B cell (primary cell): ENCODE results near the gene DNAI1. TPM values are rescaled to one million over a fixed set of nuclear protein-coding genes. Genes with fewer than 3 reads are reported as not detected.

Source experiments
- ATAC-seq: fragments of 200-7000 bp; cut with Tn5 transposase; one replicate; pipeline ENCODE4 v1.10.0; 2021; ENCODE audit warnings: low read depth, mild to moderate bottlenecking, moderate number of reproducible peaks, moderate library complexity
- CTCF ChIA-PET: fragments of 350-600 bp; sonication (Branson Sonifier 250); formaldehyde crosslinking; loops from one replicate; lab custom pipeline; 2021; ENCODE audit warnings: antibody characterized with exemption, inconsistent platforms; lab: Charles Lee
- POLR2A ChIA-PET: fragments of 350-600 bp; sonication (Branson Sonifier 250); formaldehyde crosslinking; loops from one replicate; lab custom pipeline; 2021; ENCODE audit warnings: antibody characterized with exemption; lab: Charles Lee
- DNase-seq: peaks from one replicate; pipeline ENCODE4 v3.0.0; 2013
- H2AFZ ChIP-seq: 2 replicates; pipeline ENCODE4 v1.6.1; 2012; ENCODE audit warnings: mild to moderate bottlenecking, low read depth, low read length; ENCODE audit not compliant: insufficient read depth, poor library complexity, severe bottlenecking
- H3K27ac ChIP-seq, 2 donors: 1 replicate in 1 of 2; 2 replicates in 1 of 2; pipeline ENCODE4 v1.5.1; 2012 to 2013; ENCODE audit warnings: low read length in 2 of 2, mild to moderate bottlenecking in 2 of 2, moderate library complexity in 1 of 2
- H3K27me3 ChIP-seq, 4 experiments: fragments of 200-600 bp in 1 of 4; sonication (generic) in 1 of 4; replicated peaks in 1 of 4; 1 replicate in 2 of 4; 2 replicates in 2 of 4; pipeline versions ENCODE4 v1.6.1 to v1.7.0; 2013 to 2016; ENCODE audit warnings: low read length in 3 of 4, mild to moderate bottlenecking in 2 of 4, mixed read lengths in 1 of 4, moderate library complexity in 1 of 4; ENCODE audit not compliant: insufficient read depth in 4 of 4, control insufficient read depth in 3 of 4; ENCODE audit errors: control extremely low read depth in 1 of 4
- H3K36me3 ChIP-seq, 2 experiments: replicated peaks in 1 of 2; 1 replicate in 1 of 2; 2 replicates in 1 of 2; pipeline versions ENCODE4 v1.6.1 to v1.7.1; 2013; ENCODE audit warnings: low read length in 1 of 2; ENCODE audit not compliant: insufficient read depth in 2 of 2, control insufficient read depth in 1 of 2; ENCODE audit errors: control extremely low read depth in 1 of 2, extremely low read depth in 1 of 2
- H3K4me1 ChIP-seq, 2 donors: fragments of 200-600 bp in 1 of 2; sonication (generic) in 1 of 2; 1 replicate in 1 of 2; 2 replicates in 1 of 2; pipeline versions ENCODE4 v1.5.1 to v1.6.1; 2013 to 2017; ENCODE audit warnings: low read length in 2 of 2; ENCODE audit not compliant: control insufficient read depth in 2 of 2, insufficient read depth in 2 of 2
- H3K4me2 ChIP-seq: replicated peaks from 2 replicates; pipeline ENCODE3; 2012; ENCODE audit warnings: mild to moderate bottlenecking, low read depth, low read length; ENCODE audit not compliant: poor library complexity, severe bottlenecking
- H3K4me3 ChIP-seq, 5 experiments: fragments of 200-600 bp in 1 of 5; sonication (generic) in 1 of 5; 1 replicate in 3 of 5; 2 replicates in 2 of 5; pipeline versions ENCODE4 v1.5.1 to v1.7.0; 2011 to 2016; ENCODE audit warnings: low read length in 4 of 5, mild to moderate bottlenecking in 4 of 5, low read depth in 2 of 5, control low read depth in 1 of 5, moderate library complexity in 1 of 5; ENCODE audit not compliant: insufficient read depth in 1 of 5; ENCODE audit errors: control extremely low read depth in 1 of 5, extremely low read depth in 1 of 5
- H3K79me2 ChIP-seq: fragments of 200-600 bp; sonication (generic); one replicate; pipeline ENCODE4 v1.6.0; 2016; ENCODE audit warnings: low read length; ENCODE audit not compliant: control insufficient read depth, insufficient read depth
- H3K9ac ChIP-seq: fragments of 200-600 bp; sonication (generic); 2 replicates; pipeline ENCODE4 v1.6.1; 2017; ENCODE audit warnings: mild to moderate bottlenecking, low read length, moderate library complexity
- H3K9me3 ChIP-seq, 3 donors: one replicate each; pipeline versions ENCODE4 v1.6.1 to v1.7.1; 2013; ENCODE audit warnings: low read length in 2 of 3; ENCODE audit not compliant: control insufficient read depth in 2 of 3, insufficient read depth in 1 of 3; ENCODE audit errors: control extremely low read depth in 1 of 3
- H4K20me1 ChIP-seq: 2 replicates; pipeline ENCODE4 v1.6.0; 2012; ENCODE audit warnings: mild to moderate bottlenecking, low read length; ENCODE audit not compliant: insufficient read depth, control insufficient read depth, poor library complexity, severe bottlenecking
- H3K27ac Mint-ChIP-seq: one replicate; pipeline ENCODE4 v1.8.0; 2021; ENCODE audit warnings: mixed read lengths
- H3K27me3 Mint-ChIP-seq: one replicate; pipeline ENCODE4 v1.8.0; 2021; ENCODE audit warnings: mixed read lengths
- H3K4me1 Mint-ChIP-seq: one replicate; pipeline ENCODE4 v1.8.0; 2021; ENCODE audit warnings: mixed read lengths
- H3K4me3 Mint-ChIP-seq: one replicate; pipeline ENCODE4 v1.8.0; 2021; ENCODE audit warnings: mixed read lengths
- H3K9me3 Mint-ChIP-seq: one replicate; pipeline ENCODE4 v1.8.0; 2022; ENCODE audit warnings: mixed read lengths; ENCODE audit not compliant: insufficient read depth
- CTCF ChIP-seq: fragments of 200-600 bp; IDR thresholded peaks from one replicate; pipeline ENCODE4 v1.8.0; 2022; ENCODE audit warnings: antibody characterized with exemption, mild to moderate bottlenecking
- EZH2 ChIP-seq: IDR thresholded peaks from 2 replicates; pipeline ENCODE4 v1.6.1; 2012; ENCODE audit warnings: borderline replicate concordance, low read depth, mild to moderate bottlenecking, moderate library complexity, low read length; ENCODE audit not compliant: insufficient read depth, poor library complexity, severe bottlenecking
- WGBS: methylation state at CpG from one replicate; pipeline ENCODE4 v1.1.5; 2013; ENCODE audit warnings: missing lambda C conversion rate; ENCODE audit not compliant: insufficient coverage; 5-methylcytosine and 5-hydroxymethylcytosine counted together
- intact Hi-C: fragments of 100-400 bp; cut with micrococcal nuclease; formaldehyde crosslinking; loops from one replicate; pipeline ENCODE4 v1.10.0; 2022
- polyA plus RNA-seq: library from polyadenylated mRNA; depleted of rRNA; stranded (reverse); fragments of >200 nt; gene quantifications from 2 replicates; pipeline ENCODE4 v1.2.3, GENCODE V29; 2012
- total RNA-seq, 2 donors: library from RNA; stranded (reverse); fragments of 120-200 nt in 1 of 2; gene quantifications; 1 replicate in 1 of 2; 2 replicates in 1 of 2; pipeline versions ENCODE4 v1.2.3 to v1.2.4, GENCODE V29; 2013 to 2022

DNAI1 gene
- total and polyA plus RNA-seq, 2 donors (not counting 1 experiment from before 2014, with no cell fraction given), result not detected

- DNase-seq (no peak), ATAC-seq (no peak)
- Mint-ChIP-seq H3K27ac (peak overlapping the region; percentile 17), H3K4me3 (peak overlapping the region; percentile 96), H3K4me1 (peaks cover 35% of the 10 kb centered on the region), H3K9me3 (no peaks in the 10 kb centered on the region), H3K27me3 (peaks cover 14% of the 10 kb centered on the region)
- intact Hi-C loops, result loop anchor here (5.0 to 10.0 kb wide), 5 partner anchors 43 to 1268 kb away; partner anchors contain the start of gene UBE2R2
- Histone ChIP-seq H3K27me3 (peaks cover 0 to 9% (median 4%) of the 10 kb centered on the region in 4 experiments), H3K79me2 (peaks cover 28% of the 10 kb centered on the region), H3K27ac (no peak overlapping the region), H4K20me1 (peaks cover 28% of the 10 kb centered on the region), H3K4me1 (peaks cover 14 to 24% of the 10 kb centered on the region in 2 donors), H3K4me2 (no peak overlapping the region), H3K9ac (no peak overlapping the region), H3K36me3 (no peaks in the 10 kb centered on the region), H3K4me3 (no peak overlapping the region), H3K9me3 (peaks cover 0 to 4% (median 0%) of the 10 kb centered on the region in 3 donors), H2AFZ (no peak overlapping the region)
- CTCF ChIA-PET, result no interaction called here
- POLR2A ChIA-PET, result no interaction called here
- 88% methylated on average over 14 of the region's 14 CpGs for WGBS
- no peak for TF ChIP-seq CTCF
- TF ChIP-seq EZH2, result no peak
Measured at GRCh38 chr9:34459356-34459755, 751 bp downstream of the DNAI1 start.

GRCh38 chr9:34459941-34460340, 1.3 kb downstream of the DNAI1 start:
- Histone ChIP-seq H3K9ac (no peak overlapping the region), H3K4me3 (no peak overlapping the region), H3K27ac (no peak overlapping the region), H3K4me1 (peaks cover 14 to 24% of the 10 kb centered on the region in 2 donors), H3K27me3 (peaks cover 0 to 10% (median 4%) of the 10 kb centered on the region in 4 experiments), H3K9me3 (peaks cover 0 to 4% (median 0%) of the 10 kb centered on the region in 3 donors), H3K79me2 (peaks cover 22% of the 10 kb centered on the region), H4K20me1 (peaks cover 24% of the 10 kb centered on the region), H3K36me3 (no peaks in the 10 kb centered on the region), H3K4me2 (no peak overlapping the region), H2AFZ (no peak overlapping the region)
- POLR2A ChIA-PET, result no interaction called here
- no peak for ATAC-seq
- TF ChIP-seq CTCF, result no peak
- TF ChIP-seq EZH2, result no peak
- H3K27ac Mint-ChIP-seq, result no peak overlapping the region
- DNase-seq, result peak; percentile 16
- peaks cover 33% of the 10 kb centered on the region for H3K4me1 Mint-ChIP-seq
- H3K27me3 Mint-ChIP-seq, result peaks cover 14% of the 10 kb centered on the region
- WGBS, result 18% methylated on average over 3 of the region's 3 CpGs
- H3K4me3 Mint-ChIP-seq, result no peak overlapping the region
- intact Hi-C loops, result loop anchor here (5.0 to 10.0 kb wide), 5 partner anchors 42 to 1267 kb away; partner anchors contain the start of gene UBE2R2
- no peaks in the 10 kb centered on the region for H3K9me3 Mint-ChIP-seq
- CTCF ChIA-PET, result no interaction called here
